Measurements from ENCODE around the gene PARS2. TPM values are rescaled to one million over a fixed set of nuclear protein-coding genes. Genes with fewer than 3 reads are reported as not detected.

The PARS2 gene
- total RNA-seq, 1 experiment from 2014 or later, result 12.0 TPM

DNA sequence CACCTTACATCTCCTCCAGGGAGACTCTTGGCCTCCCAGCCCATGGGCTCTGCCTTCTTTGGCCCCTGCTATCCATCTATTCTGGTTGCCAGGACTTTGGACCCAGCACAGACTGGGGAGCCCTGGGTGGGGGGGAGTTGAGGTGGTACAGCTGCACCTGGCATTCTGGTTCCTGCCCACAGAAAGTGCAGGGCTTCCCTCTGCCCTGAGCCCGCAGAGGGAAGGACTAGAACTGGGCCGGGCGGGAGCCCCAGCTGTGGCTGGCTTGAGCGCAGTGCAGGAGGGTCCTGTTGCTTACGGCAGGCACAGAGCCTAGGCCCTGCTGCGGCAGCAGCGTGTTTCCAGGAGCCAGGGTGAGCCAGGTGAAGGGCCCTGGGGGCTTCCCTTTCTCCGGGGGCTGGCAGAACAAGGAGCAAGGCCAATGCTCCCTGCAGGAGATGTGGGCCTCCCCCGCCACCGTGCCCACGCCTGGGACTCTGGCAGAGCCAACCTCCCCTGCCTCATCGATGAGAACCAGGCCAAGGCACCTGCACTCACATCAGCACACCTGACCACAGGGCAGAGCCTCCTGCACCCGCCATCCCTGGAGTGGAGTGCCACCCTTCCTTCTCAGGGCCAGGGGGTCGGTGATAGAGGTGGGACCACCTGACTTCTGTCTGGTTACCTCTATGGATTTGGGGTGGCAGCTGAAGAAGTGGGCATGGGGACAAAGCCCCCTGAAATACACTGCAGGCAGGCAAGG lies 16.1 kb downstream of the PARS2 start:
- in situ Hi-C loops (cut with HindIII; ENCODE audit: low pct_unique_long_range_greater_than_20kb, low sequenced_read_pairs), result no loop called here
- no peak for DNase-seq (ENCODE audit: low read depth)

DNA sequence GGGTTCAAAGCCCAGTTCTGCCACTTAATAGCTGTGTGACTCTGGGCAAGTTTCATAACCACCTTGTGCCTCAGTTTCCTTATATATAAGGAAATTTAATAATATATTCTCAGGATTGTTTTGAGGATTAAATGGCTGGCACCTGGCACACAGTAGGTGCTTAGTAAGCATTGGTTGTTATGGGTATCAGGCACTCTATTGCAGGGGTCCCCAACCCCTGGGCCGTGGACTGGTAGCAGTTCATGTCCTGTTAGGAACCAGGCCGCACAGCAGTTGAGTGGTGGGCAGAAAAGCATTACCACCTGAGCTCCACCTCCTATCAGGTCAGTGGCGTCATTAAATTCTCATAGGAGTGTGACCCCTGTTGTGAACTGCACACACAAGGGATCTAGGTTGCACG lies 18.5 kb downstream of the PARS2 start:
- in situ Hi-C loops (cut with HindIII; ENCODE audit: low pct_unique_long_range_greater_than_20kb, low sequenced_read_pairs), result no loop called here
- DNase-seq (ENCODE audit: low read depth), result no peak

DNA sequence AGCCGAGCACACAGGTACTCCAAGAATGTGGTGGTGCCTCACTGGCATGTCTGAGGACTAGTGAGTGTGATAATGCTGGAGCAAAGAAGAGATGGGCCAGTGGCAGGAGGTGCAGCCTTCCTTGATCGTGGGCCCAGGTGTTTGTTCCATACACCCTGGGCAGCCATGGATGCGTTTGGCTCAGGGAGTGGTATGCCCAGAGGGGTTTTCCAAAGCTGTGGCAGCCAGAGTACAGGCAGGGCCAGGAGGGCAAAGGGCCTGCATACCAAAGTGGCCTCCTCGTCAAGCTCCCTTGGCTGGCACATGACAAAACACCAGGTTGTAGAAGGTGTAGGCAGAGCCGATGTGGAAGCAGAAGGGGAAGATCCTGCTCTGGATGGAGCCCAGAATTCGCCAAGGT lies 19.0 kb downstream of the PARS2 start:
- in situ Hi-C loops (cut with HindIII; ENCODE audit: low pct_unique_long_range_greater_than_20kb, low sequenced_read_pairs), result no loop called here
- DNase-seq (ENCODE audit: low read depth), result no peak

DNA sequence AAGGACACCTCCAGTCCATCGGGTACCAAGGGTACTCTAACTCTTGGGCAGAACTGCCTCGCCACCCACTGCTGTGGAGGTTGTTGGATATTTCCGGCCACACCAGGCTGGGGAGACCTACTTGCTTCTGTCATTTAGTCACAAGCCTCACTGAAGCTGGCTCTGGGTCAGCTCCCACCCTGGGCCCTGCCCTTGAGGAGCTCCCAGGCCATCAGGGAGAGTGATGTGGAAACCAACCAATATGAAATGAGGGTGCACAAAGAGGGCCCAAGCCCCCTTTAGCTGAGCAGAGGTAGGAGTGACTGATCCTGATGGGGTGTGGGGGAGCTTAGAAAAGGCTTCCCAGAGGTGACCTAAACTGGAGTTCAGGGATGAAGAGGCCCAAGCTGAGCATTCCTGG lies 19.6 kb downstream of the PARS2 start:
- no peak for DNase-seq (ENCODE audit: low read depth)
- in situ Hi-C loops (cut with HindIII; ENCODE audit: low pct_unique_long_range_greater_than_20kb, low sequenced_read_pairs), result no loop called here

DNA sequence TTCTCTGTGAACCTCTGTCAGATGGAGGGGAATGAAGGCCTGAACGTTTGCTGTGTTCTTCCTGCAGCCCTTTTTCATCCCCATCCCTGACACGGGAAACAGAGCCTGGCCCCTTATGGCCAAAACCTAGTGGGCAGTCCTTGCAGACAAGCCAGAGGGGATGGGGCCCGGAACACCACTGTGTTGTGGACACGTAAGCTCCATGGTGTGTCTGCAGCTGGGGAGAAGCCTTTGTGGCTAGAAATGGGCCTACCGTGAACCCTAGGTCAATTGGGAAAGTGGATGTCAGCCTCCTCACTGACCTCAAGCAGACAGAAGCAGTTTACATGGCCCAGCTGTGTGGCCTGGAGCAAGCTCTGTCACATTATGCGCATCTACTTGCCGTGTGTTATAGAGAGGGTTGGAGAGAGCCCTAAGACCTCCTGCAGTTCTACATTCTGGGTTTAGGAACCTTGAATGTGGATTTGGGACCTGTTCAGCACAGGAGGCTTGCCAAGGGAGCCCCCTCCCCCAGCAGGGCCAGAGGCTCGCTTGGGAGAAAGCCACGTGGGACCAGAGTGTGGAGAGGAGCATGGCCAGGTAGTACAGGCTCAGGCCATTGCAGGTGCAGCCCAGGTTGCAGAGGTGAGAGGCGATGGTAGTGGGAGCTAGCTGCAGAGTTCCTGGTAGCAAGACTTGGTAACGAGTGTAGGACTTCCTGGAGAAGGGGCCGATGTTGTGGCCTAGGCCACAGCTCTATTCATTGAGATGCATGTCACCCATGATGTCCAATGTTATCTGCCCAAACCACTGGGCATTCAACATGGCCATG lies 20.7 kb downstream of the PARS2 start:
- in situ Hi-C loops (cut with HindIII; ENCODE audit: low pct_unique_long_range_greater_than_20kb, low sequenced_read_pairs), result no loop called here

DNA sequence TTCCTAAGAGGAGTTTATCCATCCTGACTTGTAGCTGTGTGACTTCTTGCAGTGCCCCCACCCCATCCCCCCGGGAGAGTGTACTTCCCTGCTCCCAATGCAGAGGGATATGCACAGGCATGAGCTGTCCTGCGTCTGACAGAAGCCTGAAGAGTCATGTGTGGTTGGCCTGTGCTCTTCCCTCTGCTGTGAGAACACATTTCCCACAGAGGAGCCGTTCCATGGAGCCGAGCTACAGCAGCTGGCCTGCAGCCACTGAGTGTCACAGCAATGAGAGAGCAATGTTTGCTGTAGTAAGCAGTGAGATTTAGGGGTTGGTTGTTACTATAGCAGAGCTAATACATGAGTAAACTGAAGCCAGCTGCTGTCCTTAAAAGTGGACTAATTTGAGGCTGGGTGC lies 22.0 kb downstream of the PARS2 start:
- in situ Hi-C loops (cut with HindIII; ENCODE audit: low pct_unique_long_range_greater_than_20kb, low sequenced_read_pairs), result no loop called here

More for the DNA sequence above, 20.7 kb downstream of the PARS2 start:
- no peak for DNase-seq (ENCODE audit: low read depth)

DNA sequence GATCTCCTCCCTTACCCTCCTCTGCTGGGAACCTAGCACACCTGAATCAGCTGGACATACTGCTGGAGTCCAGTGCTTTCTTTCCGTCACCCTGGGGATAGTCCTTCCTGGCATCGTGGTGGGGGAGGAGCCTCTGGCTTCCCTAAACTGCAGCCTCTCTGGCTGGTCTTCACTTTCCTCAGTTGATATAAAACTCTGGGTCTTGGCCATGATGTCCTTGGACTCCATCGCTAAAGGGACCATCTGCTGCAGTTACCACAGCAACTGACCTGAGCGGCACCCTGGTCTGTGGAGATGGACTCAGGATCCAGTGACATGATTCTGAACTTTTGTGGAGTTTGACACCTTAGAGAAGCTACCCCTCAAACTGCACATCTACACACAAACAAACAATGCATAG lies 22.8 kb downstream of the PARS2 start:
- in situ Hi-C loops (cut with HindIII; ENCODE audit: low pct_unique_long_range_greater_than_20kb, low sequenced_read_pairs), result no loop called here
- DNase-seq (ENCODE audit: low read depth), result no peak

More for the DNA sequence above, 22.0 kb downstream of the PARS2 start:
- no peak for DNase-seq (ENCODE audit: low read depth)

DNA sequence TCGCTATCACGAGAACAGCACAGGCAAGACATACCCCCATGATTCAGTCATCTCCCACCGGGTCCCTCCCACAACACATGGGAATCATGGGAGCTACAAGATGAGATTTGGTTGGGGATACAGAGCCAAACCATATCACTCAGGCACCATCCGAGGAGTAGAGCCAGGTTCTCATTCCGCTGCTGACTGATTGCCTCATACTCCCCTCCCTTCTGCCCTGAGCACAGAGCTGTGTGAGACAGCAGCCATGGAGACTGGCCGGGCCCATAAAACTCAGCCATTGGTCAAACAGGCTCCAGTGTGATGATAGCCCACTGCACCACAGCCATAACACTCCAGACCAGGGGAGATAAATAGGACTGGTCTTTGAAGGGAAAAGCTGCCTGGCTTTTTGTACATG lies 26.1 kb downstream of the PARS2 start:
- in situ Hi-C loops (cut with HindIII; ENCODE audit: low pct_unique_long_range_greater_than_20kb, low sequenced_read_pairs), result no loop called here
- no peak for DNase-seq (ENCODE audit: low read depth)

DNA sequence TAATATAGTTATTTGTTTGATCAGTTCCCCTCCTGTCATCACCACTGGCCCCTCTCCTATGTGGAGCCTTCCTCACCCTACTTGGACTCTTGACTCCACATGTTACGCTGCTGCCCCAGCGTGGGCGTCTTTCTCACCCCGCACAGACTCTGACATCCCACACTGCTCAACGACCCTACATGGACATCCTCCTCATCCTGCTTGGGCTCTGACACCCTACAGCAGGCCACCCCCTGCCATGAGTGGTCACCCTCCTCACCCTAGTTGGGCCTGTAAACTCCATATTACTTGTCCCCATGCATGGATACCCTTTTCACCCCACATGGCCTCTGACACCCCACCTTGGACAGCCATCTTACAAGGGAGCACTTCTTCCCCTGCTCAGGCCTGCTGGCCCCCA lies 27.6 kb downstream of the PARS2 start:
- no peak for DNase-seq (ENCODE audit: low read depth)
- in situ Hi-C loops (cut with HindIII; ENCODE audit: low pct_unique_long_range_greater_than_20kb, low sequenced_read_pairs), result no loop called here

DNA sequence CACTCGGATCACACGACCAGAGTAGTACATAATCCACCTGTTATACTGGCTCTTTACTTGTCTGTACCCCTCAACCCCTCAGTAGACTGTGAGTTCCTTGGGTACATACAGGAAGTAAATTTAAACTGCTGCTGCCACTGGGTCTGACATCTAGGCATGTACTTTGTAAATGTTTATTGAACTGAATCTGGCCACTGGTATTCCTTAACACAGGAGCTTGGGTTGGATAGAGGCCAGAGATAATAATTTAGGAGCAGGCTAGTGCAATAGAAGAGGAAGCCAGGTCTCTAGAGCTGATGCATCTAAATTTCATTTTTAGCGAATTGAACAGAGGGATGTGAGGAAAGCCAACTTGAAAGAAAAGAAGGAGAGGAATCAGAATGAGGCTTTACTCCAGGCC lies 36.3 kb downstream of the PARS2 start:
- in situ Hi-C loops (cut with HindIII; ENCODE audit: low pct_unique_long_range_greater_than_20kb, low sequenced_read_pairs), result no loop called here
- peak; percentile 40 for DNase-seq (ENCODE audit: low read depth)

DNA sequence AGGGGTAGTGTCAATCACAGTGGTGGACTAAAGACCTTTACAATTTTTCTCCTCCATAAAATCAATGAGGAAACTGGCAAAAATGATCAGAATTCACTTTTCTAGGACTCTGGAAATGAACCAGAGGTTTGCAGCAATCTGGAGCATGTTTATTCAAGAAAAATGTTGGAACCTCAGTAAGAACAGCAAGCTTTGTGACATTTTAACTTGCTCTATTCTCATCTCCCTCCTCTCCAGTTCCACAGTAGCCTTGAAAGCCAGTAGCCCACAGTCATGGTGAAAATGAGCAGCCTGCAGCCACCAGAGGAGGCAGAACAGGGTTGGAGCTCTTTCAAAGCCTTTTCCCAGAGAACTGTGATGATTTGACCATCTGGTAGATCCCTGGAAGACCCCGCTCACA lies 39.6 kb downstream of the PARS2 start:
- in situ Hi-C loops (cut with HindIII; ENCODE audit: low pct_unique_long_range_greater_than_20kb, low sequenced_read_pairs), result no loop called here
- no peak for DNase-seq (ENCODE audit: low read depth)

DNA sequence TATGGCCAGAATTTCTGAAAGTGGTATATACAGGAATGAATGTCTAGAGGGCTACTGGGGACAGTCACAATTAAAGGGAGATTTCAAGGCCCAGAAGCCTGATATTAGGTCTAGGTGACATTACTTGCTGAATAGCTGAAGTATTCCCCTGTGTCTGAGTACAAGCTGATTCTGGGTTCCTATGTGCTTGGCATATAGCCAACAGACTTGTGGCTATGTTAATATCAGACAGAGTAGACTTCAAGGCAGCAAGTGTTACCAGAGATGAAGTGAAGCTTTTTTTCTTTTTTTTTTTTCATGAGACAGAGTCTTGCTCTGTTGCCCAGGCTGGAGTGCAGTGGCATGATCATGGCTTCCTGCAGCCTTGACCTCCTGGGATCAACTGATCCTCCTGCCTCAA lies 40.3 kb downstream of the PARS2 start:
- in situ Hi-C loops (cut with HindIII; ENCODE audit: low pct_unique_long_range_greater_than_20kb, low sequenced_read_pairs), result no loop called here

DNA sequence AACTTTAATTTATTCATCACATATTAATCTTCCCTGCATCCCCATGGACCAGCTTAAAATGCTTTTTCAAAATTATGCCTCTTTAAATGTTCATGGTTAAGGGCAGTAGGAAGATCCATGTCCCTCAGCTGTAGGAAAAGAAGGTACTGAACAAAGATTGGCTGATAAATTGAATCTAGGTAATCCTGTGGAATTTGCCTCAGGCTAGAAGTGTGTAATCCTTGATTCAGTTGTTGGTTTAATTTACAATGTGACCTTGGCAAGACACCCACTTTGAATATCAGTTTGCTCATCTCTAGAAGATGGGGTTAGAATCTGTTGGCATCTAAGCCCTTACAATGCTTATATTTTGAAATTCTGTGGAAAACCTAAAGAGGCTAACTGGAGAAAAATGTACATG lies 42.6 kb downstream of the PARS2 start:
- in situ Hi-C loops (cut with HindIII; ENCODE audit: low pct_unique_long_range_greater_than_20kb, low sequenced_read_pairs), result no loop called here
- no peak for DNase-seq (ENCODE audit: low read depth)

More for the DNA sequence above, 40.3 kb downstream of the PARS2 start:
- no peak for DNase-seq (ENCODE audit: low read depth)

DNA sequence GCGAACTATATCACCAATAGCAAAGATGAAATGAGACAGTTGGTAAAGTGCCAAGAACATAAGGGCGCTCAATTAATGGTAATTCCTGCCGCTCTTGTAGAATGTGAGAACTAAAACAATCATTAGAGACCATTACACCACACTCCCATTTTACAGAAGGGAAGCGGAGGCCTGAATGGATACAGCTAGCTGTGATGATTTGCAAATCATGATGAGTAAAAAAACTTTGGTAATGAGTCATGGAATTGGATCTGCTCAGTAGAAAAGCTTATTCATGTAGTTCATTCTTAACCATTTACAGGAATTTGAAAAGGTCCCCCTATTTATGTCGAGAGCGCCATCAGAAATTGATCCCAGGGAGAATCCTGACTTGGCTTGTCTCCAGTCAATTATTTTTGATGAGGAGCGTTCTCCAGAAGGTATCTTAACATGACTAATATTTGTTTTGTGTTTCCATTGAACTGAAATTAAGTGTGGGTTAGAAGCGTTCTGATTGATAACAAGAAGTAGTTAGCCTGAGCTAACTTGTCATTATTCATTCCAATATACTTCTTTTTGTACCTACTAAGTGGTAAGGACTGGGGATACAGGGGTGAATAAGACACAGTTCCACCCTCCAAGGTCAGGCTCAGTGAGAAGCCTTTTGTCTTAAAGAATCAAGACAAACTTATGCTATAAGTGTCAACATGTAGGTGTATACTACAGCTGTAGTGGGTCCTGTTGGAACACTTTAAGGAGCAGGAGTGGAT lies 47.9 kb downstream of the PARS2 start:
- peak; percentile 53 for DNase-seq (ENCODE audit: low read depth)
- in situ Hi-C loops (cut with HindIII; ENCODE audit: low pct_unique_long_range_greater_than_20kb, low sequenced_read_pairs), result no loop called here

DNA sequence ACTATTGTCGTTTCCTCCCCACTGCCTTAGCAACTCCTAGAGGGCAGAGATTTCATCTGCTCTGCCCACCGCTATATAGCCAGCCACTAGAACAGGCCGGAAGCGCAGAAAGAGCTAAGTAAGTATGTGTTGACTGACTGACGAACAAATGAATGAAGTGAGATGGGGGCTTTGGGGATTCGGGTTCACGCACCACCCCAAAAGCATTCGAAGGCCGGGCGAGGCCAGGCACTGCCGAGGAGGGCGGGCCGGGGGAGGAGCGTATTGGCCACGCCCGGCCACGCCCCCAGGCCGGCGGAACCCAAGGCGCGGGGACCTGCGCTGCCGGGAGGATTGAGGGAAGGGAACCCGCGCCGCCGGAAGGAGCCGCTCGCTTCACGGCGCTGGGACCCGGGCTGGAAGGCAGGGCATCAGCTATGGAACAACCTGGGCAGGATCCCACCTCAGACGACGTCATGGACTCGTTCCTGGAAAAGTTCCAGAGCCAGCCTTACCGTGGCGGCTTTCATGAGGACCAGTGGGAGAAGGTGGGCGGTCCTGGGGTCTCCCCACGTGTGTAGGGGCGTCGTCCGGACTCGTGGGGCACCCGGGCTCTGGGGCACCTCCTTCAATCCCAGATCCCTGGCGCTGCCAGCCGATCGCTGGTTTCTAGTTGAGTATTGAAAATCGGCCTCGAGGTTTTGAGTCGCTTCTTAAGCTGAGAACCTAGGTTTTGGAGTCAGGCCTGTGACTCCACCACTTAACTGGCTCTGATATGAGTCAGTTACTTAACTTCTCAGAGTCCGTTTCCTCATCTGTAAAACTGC lies 48.6 kb downstream of the PARS2 start, which contains the start of gene TTC4:
TSS of gene TTC4 (plus strand) at position 369 of the 806 bp plus-strand sequence. CDS start at position 417, 48 bp downstream.
- DNase-seq (ENCODE audit: low read depth), result peak; percentile 82
- in situ Hi-C loops (cut with HindIII; ENCODE audit: low pct_unique_long_range_greater_than_20kb, low sequenced_read_pairs), result no loop called here

DNA sequence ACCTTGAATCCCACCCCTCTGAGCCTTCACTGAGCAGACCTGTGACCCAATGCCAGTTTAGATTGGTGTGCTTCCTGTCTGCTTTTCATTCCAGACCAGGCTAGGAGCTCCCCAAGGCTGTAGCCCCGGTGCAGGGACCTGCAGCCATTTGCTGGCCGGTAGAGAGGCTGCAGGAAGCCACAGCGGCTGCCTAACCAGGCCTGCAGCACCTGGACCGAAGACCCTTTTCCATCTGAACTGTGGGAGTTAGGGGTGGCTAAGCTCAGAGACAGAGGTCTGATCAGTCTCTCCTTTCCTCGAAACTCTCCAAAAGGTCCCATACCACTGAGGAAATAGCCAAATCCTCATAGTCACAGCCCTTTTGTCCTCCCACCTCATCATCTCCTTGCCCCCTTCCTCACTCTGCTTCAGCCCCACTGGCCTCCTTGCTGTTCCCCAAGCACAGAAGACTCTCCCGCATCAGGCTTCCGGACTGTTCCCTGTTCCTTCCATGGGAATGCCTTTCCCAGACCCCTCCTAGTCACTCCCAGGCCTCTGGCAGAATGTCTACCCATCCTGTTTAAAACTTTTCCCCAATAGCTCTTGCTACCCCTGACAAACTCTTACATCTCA lies 49.3 kb downstream of the PARS2 start:
- no peak for DNase-seq (ENCODE audit: low read depth)
- in situ Hi-C loops (cut with HindIII; ENCODE audit: low pct_unique_long_range_greater_than_20kb, low sequenced_read_pairs), result no loop called here

DNA sequence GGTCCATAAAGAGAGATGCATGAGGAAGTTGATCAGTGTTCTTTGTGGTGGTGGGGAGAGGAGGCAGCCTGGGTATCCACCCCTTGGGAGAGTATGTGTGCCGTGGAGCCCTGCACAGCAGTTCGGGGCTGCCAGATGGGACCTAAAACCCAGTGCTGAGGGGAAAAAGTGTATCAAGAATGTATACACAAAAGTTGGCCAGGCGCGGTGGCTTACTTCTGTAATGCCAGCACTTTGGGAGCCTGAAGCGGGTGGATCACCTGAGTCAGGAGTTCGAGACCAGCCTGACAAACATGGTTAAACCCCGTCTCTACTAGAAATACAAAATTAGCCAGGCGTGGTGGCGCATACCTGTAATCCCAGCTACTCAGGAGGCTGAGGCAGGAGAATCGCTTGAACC lies 52.8 kb downstream of the PARS2 start:
- in situ Hi-C loops (cut with HindIII; ENCODE audit: low pct_unique_long_range_greater_than_20kb, low sequenced_read_pairs), result no loop called here
- DNase-seq (ENCODE audit: low read depth), result no peak

DNA sequence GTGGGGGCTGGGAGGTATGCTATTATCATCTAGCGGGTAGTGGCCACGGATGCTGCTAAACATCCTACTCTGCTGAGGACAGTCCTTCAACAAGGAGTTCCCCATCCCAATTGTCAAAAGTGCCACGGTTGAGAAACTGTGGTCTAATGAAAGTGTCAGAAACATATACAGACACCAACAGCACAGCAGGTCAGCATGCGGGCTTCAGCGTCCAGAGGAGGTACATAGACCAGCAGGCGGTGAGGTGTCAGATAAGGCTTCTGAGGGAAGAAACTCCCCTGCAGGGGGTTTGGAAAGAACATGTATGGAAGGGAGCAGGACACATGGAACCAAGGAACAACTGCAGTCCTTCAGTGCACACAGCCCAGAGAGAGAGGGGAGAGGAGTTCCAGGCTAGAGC lies 53.5 kb downstream of the PARS2 start:
- in situ Hi-C loops (cut with HindIII; ENCODE audit: low pct_unique_long_range_greater_than_20kb, low sequenced_read_pairs), result no loop called here
- DNase-seq (ENCODE audit: low read depth), result no peak
